ENCODE results near the gene GDF10.

GDF10 gene

GRCh38 chr10:47299611-47300428 lies at the start of gene GDF10:
TSS of gene GDF10 (plus strand) at chr10:47300197. CDS start at chr10:47300652, 455 bp downstream.
- no peak for DNase-seq

- no peak for DNase-seq
Observed at GRCh38 chr10:47252093-47252780, 47.8 kb upstream of the GDF10 start.

GRCh38 chr10:47253030-47253637 lies 46.9 kb upstream of the GDF10 start:
- DNase-seq: no peak

GRCh38 chr10:47253651-47254375 lies 46.2 kb upstream of the GDF10 start:
- DNase-seq: no peak

GRCh38 chr10:47254611-47255010 lies 45.4 kb upstream of the GDF10 start:
- no peak for DNase-seq

GRCh38 chr10:47255033-47255813 lies 44.8 kb upstream of the GDF10 start:
- no peak for DNase-seq

GRCh38 chr10:47255866-47256265 lies 44.1 kb upstream of the GDF10 start:
- DNase-seq: no peak

GRCh38 chr10:47256751-47257336 lies 43.2 kb upstream of the GDF10 start:
- DNase-seq: no peak

- DNase-seq: peak in 1 of 2 donors; percentile 94
Observed at GRCh38 chr10:47257396-47258120, 42.4 kb upstream of the GDF10 start.

- DNase-seq: no peak
Observed at GRCh38 chr10:47258921-47259320, 41.1 kb upstream of the GDF10 start.

GRCh38 chr10:47259466-47259865 lies 40.5 kb upstream of the GDF10 start:
- DNase-seq: no peak

GRCh38 chr10:47260505-47261111 lies 39.4 kb upstream of the GDF10 start:
- DNase-seq: no peak

GRCh38 chr10:47261121-47261520 lies 38.9 kb upstream of the GDF10 start:
- peak in 1 of 2 donors; percentile 12 for DNase-seq

GRCh38 chr10:47261556-47261955 lies 38.4 kb upstream of the GDF10 start:
- no peak for DNase-seq

GRCh38 chr10:47262606-47263533 lies 37.1 kb upstream of the GDF10 start:
- DNase-seq: no peak

GRCh38 chr10:47264797-47265281 lies 35.2 kb upstream of the GDF10 start:
- peak in 1 of 2 donors; percentile 82 for DNase-seq

- no peak for DNase-seq
Observed at GRCh38 chr10:47266602-47267001, 33.4 kb upstream of the GDF10 start.

- DNase-seq: no peak
Observed at GRCh38 chr10:47268696-47269095, 31.3 kb upstream of the GDF10 start.

- DNase-seq: no peak
Observed at GRCh38 chr10:47269294-47269693, 30.7 kb upstream of the GDF10 start.
